Measurements from ENCODE around the gene SYPL1. TPM values are rescaled to one million over a fixed set of nuclear protein-coding genes. Genes with fewer than 3 reads are reported as not detected.

Gene SYPL1
- total RNA-seq, 2 donors from 2014 or later = 68.5 to 89.1 TPM

- H3K36me3 ChIP-seq = no peaks in the 10 kb centered on the region
- no peaks in the 10 kb centered on the region for H3K27me3 ChIP-seq
- H3K9me3 ChIP-seq = no peaks in the 10 kb centered on the region
- no peak for DNase-seq (ENCODE audit: low spot score)
- no peak overlapping the region for H3K4me3 ChIP-seq
- no peak for TF ChIP-seq CTCF (IDR thresholded peaks at IDR 0.05)
- H3K4me1 ChIP-seq = peaks cover 0 to 16% of the 10 kb centered on the region in 2 donors
- H3K27ac ChIP-seq = no peak overlapping the region
These were observed 66.5 kb downstream of the SYPL1 start for GRCh38 chr7:106045586-106045985.

- H3K4me3 ChIP-seq = no peak overlapping the region
- H3K27me3 ChIP-seq = no peaks in the 10 kb centered on the region
- no peaks in the 10 kb centered on the region for H3K9me3 ChIP-seq
- TF ChIP-seq CTCF (IDR thresholded peaks at IDR 0.05) = no peak
- no peaks in the 10 kb centered on the region for H3K36me3 ChIP-seq
- H3K27ac ChIP-seq = no peak overlapping the region
- no peak for DNase-seq (ENCODE audit: low spot score)
- peaks cover 0 to 11% of the 10 kb centered on the region in 2 donors for H3K4me1 ChIP-seq
These were observed 67.0 kb downstream of the SYPL1 start for GRCh38 chr7:106045139-106045538.

- no peaks in the 10 kb centered on the region for H3K27me3 ChIP-seq
- no peaks in the 10 kb centered on the region for H3K9me3 ChIP-seq
- no peak overlapping the region for H3K4me3 ChIP-seq
- TF ChIP-seq CTCF (IDR thresholded peaks at IDR 0.05) = no peak
- no peaks in the 10 kb centered on the region for H3K36me3 ChIP-seq
- no peak for DNase-seq (ENCODE audit: low spot score)
- peaks cover 0 to 10% of the 10 kb centered on the region in 2 donors for H3K4me1 ChIP-seq
- no peak overlapping the region for H3K27ac ChIP-seq
These were observed 69.9 kb downstream of the SYPL1 start for GRCh38 chr7:106042196-106042611.

GRCh38 chr7:106041140-106041717, 70.9 kb downstream of the SYPL1 start:
- Histone ChIP-seq H3K27me3 (no peaks in the 10 kb centered on the region), H3K4me3 (no peak overlapping the region), H3K9me3 (no peaks in the 10 kb centered on the region), H3K36me3 (no peaks in the 10 kb centered on the region), H3K27ac (no peak overlapping the region), H3K4me1 (peaks cover 0 to 10% of the 10 kb centered on the region in 2 donors)
- peak; percentile 54 to 74 for TF ChIP-seq CTCF (IDR thresholded peaks at IDR 0.05)
- no peak for DNase-seq (ENCODE audit: low spot score)

Other genes with a start within 250 kb of the SYPL1 start
- 1 to 10 TPM; 1.7 to 3.2 TPM for gene ATXN7L1, start 235.7 kb downstream of the SYPL1 start, total RNA-seq
- under 1 TPM in 1 of 2 donors, not detected in 1; 0.79 TPM for gene CDHR3, start 149.0 kb downstream of the SYPL1 start, total RNA-seq
- 100 to 1,000 TPM; 143 to 194 TPM for gene NAMPT, start 172.7 kb upstream of the SYPL1 start, total RNA-seq

Measured in right atrium auricular region (tissue), 2 donors.